Right renal cortex interstitium (tissue), 3 donors: Measurements from ENCODE around the gene IP6K3. TPM values are rescaled to one million over a fixed set of nuclear protein-coding genes. Genes with fewer than 3 reads are reported as not detected.

Experiments
- DNase-seq, 3 donors: peaks; one replicate each; pipeline ENCODE4 v3.0.0-alpha.2; 2013; ENCODE audit warnings: low read depth in 3 of 3, low spot score in 2 of 3
- polyA plus RNA-seq, 3 donors: library from polyadenylated mRNA; unstranded; fragments of 120-200 nt; gene quantifications; one replicate each; pipeline ENCODE4 v1.2.1, GENCODE V29; 2013; ENCODE audit not compliant: insufficient read length in 3 of 3

IP6K3 gene
- polyA plus RNA-seq, 3 donors, result 0.69 to 1.1 (median 0.83) TPM

DNA sequence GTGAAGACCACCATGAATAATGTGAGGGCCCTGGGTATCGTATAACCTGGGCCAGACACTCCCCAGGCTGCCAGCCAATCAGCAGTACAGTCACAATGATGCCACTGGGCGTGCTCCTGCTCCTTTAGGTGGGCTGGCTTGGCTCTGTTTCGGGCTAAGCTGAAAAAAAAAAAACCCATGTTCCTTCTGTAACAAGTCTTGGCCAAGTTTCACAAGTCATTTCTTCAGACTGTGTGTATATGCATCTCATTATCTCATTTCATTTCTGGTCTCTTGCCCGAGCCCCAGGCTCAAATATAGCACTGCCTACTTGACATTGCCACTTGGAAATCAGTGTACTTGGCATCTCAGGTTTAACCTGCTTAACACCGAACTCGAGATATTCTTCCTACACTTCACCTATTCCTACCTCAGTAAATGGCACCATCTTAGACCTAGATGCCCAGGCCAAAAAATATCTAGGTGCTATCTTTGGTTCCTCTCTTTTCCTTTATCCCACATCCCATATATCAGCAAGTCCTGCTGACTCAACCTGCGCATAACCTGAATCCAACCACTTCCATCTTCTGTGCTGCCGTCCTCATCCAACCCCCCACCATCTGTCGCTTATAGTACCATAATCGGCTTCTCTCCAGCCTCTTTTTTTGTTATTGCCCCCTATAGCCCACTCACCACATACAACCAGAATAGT is 37.0 kb downstream of the IP6K3 start:
- DNase-seq, result no peak

DNA sequence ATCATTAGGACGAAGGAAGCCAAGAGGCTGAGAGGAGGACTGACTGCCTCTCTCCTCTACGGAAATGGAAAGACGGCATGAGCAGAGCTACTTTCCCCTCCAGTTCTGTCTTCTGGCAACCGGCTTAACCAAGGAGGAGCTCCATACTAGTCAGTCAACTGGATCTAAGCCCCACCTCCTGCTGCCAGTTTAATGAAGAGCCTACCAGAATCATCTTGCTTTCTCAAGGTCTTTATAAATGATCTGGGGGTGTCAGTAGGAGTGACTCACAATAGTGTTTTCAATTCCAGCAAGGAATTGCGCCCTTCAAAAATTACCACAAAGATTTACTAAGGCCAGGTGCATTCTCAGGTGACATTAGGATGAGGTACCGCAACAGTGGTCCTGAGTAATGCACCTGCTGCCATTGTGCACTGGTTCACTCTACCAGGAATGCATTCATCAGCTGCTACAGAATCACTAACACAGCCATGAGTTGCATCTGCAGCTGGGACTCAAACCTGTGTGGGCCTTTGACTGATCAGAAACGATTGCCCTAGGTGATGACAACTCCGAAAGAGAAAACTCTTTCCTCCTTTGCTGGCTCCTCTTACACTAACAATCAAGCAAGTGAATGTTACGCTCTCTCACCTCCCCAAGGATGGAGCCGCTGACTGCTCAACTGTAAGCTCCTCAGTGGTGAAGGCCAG is 38.0 kb downstream of the IP6K3 start:
- no peak for DNase-seq

DNA sequence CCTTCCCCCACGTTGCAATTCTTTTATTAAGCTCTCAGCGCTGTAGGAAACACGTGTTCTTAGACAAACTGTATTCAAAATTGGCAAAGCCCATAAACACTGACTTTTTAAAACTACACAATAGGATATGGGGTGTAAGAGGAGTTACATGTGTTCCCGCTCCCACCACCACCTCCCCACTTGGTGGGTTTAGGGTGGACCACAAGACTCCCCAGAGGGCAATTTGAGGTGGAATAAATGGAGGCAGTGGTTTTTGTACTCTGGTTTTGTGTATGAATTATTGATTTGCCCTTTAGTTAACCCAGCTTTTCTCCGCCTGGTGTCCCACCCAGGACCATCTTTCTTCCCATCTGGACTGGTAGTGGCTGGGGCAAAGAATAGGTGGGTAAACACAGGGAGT is 38.9 kb downstream of the IP6K3 start:
- no peak for DNase-seq

DNA sequence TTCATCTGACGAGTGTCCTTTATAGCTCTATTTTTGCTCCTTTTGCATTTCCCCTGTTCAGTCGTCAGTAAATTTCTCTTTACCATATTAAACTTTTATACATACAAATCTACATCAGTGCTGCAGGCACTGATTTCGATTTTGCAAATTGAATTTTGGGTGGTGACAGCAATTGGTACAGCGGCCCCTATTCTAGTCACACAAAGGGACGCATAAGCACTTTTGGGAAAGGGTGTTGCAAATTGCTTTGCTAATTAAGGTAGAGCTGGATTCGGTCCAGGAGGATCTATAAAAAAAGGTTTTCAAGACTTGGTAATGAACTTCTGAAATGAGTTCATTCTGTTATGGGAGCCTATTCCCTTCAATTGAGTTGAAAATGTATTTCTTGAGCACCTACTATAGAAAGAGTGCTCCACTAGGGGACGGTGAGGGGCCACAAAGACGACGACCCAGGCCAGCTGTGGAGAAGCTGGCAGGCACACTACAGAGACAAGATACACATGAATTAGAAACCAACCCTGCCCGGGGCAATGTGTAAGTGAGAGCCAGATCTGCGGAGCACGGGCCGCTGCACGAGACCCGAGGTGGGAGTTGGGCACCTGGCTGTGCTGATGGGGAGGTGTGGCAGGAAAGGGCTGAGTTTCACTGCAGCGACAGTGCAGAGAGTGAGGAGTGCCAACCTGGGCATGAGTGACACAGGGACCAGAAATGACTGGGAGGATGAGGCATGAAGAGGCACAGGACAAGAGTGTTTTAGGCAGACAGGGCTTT is 40.6 kb downstream of the IP6K3 start:
- no peak for DNase-seq

DNA sequence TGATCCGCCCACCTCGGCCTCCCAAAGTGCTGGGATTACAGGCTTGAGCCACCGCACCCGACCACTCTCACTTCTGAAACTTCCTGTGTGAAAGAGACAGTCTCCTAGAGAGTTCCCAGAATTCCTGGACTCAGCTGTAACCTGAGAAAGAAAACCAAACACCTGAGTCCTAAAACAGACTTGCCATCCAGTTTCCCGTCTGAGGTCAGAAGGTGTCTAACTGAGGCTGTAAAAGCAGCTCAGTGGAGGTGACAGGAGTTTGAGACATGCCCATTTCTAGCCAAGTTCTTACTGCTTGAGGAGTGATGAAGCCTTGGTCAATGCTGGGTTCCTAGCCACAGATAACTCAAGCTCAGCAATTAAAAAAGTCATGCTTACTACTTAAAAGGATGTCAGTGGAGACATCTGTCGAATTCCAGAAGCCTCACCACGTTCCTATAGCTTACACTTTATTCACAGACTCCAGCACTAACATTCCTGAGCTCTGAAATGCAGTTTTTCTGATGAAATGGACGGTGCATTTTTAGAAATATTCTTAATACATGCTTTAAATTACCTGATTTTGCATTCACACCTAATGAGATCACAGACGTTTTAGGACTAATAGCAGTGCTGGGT is 41.3 kb downstream of the IP6K3 start:
- no peak for DNase-seq

DNA sequence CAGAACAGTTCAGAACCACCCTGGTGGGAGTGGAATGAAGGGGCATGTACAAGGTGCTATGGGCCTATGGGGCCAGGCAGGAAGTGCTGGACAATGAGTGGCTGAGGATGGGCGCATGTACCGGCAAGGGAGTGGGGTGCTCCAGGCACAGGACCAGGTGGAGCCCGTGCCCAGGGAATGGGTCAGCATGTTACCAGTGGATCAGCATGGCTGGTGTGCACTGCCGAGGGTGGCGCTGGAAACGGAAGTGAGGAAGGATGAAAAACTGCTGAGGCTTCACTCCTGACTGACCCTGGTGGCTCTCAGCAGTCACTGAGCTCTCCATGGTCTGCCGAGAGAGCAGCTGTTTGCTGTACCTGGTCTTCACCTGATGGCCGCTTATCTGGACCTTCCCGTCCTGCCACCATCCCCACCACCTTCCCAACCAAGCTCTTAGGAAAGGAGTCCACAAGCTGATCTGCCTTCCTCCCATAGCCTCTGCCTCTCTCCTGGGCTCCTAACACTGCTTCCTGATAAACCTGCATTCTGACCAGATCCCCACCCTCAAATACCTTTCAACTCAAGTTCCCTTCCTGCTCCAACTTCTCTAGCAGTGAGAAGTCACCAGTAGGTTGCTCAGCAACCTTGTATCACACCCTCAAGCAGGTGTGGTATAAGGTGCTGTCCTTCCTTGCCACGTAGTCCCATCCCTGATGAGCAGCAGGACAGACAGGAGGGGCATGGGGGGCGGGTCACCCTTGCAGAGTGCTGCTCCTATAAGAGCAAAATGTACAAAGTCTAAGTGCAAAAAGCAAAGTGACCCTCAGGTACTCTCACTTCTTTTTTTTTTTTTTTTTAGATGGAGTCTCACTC is 42.3 kb downstream of the IP6K3 start:
- no peak for DNase-seq

DNA sequence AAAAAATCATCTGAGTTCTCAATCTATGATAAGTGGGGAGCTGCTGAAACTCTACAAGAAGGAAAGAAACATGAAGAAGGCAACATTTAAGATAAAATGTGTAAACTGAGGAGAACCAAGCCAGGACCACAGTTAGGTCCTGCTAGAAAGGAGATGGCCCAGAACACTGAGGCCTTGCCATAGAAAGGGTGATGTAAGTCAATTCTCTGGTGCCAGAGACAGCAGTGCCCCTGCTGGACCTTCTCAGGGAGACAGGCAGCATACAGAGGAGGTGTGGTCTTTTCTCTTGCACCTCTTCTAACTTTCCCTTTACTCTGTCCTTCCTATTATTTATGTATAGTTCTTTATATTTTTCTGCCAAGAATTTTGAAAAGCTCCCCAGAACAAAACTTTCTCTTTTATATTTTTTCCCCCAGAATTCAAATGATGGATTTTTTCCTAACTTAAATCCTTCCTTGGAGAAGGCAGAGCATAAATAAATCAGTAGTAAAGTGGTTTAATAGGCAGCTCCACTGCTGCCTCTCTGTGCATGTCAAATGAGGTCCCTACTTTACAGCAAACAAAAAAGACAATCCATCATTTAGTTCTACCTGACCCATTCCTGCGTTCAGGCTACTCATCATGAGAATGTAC is 44.2 kb downstream of the IP6K3 start:
- no peak for DNase-seq

DNA sequence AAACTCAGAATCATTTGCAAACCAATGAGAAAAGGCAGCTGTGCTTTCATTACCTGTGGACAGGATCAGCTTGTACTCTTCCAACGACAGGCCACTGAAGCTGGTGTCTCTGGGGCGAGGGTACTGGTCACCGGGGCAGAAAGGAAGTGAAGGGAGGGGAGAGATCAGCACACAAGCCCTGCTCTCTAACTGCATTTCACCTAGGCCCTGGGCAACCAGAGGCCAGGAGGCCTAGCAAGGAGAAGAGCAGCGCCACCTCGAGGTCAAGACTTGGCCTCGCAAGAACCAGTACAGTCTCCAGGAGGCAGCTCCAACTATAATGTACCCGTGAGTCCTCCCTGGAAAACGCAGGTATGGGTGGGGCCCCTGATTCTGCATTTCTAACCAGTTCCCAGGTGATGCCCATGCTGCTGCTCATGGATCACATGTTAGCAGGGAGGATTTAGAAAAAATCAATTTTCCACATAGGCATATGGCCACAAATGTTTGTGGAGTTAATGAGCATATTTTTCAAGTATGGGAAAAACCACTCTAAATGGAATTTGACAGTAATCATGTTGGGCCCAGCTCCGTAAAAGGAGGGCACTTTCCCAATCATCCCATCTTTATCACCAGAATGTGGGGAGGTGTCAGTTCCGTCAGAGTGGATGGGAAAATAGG is 46.2 kb downstream of the IP6K3 start:
- no peak for DNase-seq

DNA sequence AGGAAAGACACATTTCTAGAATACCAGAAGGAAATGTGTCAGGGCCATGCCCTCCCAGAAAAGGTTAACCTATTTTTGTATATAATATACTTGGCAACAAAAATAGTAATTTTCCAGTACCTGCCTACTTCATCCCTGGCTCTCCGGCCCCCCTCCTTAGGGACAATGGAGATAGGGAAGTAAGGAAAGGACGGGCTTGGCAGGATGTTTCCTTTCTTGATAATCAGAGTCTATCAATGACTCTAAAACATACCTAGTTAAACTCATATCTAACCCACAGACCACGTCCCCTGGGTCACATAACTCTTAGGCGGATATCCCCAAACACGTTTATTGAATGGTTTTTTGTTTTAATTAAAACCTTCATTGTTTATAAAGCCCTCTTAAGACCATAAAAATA is 47.0 kb downstream of the IP6K3 start:
- no peak for DNase-seq

DNA sequence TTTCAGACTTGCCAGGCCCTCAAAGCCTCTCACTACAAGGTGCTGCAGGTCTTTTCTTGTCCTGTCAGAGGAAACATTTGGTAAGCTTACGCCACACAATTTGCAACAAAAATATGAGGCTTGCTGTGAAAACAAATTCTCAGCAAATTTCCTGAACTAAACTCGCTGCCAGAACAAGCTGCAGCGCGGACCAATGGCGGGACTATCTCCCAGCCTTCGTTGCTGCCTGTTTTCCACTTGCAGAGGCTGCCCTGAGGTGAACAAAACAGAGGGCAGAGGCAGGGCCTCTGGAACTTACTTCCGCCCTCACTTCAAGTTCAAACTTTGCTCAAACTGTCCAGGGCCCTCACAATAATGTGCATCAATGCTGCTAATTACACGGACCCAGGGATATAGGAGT is 47.6 kb downstream of the IP6K3 start:
- DNase-seq, result no peak

DNA sequence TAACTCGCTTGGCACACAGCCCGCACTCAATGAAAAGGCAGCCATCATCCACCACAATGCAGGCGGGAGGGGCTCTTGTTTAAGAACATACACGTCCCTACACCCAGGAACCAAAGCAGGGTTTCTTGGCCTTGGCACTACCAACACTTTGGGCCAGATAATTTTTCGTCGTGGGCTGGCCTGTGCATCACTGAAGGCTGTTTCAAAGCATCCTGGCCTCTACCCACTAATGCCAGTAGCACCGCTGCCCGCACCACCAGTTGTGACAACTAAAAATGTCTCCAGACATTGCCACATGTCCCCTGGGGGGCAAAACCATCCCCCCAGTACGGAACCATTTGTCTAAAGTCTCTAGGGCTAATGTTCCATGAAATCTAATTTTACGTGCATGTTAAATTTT is 48.2 kb downstream of the IP6K3 start:
- DNase-seq, result no peak

DNA sequence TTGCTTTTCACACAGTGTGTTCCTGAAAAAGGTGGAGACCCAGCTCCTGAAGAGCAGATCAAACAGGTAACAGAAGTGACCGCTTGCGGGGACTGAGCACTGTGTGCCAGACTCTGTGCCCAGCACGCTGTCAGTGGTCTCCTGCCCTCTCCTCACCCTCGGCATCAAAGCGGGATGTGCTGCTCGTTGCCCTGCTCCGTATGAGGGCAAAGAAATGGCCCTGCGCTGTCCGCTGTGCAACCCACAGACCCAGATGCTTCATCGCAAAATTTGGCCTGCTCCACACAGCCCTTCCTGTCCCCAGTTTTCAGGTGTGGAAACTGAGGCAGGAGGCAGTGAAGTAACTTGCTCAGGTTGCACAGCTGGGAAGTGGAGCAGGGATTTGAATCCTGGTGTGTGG is 48.9 kb downstream of the IP6K3 start:
- no peak for DNase-seq

DNA sequence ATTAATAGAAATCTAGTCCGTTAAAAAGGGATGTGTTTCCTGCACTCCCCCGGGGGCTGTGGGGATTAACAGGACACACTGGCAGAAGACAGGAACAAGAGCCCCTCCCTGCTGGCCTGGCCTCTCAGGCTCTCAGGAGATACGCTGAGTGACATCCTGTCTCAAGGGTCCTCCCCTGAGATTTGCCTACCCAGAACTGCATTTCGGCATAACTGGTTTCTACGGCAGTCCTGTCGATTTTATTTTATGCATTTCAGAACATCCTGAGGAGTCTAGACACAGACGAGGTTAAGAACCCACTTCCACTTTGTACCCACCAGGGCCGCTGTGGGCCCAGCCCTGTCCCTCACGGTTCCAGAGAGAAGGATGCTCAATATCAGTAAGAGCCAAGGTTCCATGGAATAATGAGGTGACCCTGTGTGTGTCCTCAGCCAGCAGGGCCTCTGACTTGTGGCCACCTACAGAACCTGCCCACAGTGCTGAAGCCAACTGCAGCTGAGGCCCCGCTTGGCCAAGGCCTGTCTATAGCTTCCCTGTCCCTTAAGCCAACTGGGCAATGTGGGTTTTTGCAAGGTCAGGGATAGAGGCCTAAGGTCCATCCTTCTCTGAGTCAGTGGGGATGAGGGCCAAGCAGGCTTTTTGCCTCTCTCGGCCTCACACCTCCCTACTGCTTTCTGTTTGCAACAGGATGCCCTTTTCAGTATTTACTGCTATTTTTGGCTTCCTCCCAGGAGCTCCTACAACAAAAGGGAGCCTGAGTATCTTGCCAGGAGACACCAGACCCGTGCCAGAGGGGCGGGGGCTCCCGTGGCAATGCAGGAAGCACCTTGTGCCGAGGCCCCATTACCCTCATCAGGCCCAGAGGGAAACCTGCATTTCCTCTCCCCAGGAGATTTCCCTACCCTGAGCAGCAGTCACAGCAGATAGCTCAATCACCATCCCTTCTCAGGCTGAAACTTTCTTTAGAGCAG is 49.9 kb downstream of the IP6K3 start:
- DNase-seq, result no peak

DNA sequence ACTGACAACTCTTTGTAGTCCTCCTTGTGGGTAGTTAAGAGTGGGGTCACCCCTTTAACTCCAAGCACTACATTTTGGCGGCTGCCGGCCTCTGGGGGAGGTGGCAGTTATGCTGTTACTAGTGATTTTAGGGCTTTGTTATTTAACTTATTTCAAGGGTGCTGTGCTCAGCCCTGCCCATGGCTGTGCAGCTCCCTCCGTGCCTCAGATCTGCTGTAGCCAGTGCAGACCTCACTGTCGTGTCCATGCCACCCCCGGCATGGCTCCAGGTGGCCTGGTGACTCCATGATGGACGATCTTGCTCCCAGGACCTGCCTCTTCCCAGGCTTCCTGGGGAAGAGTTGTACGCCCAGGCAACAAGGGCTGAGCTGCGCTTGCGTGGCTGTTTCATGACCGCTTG is 50.6 kb downstream of the IP6K3 start:
- no peak for DNase-seq

DNA sequence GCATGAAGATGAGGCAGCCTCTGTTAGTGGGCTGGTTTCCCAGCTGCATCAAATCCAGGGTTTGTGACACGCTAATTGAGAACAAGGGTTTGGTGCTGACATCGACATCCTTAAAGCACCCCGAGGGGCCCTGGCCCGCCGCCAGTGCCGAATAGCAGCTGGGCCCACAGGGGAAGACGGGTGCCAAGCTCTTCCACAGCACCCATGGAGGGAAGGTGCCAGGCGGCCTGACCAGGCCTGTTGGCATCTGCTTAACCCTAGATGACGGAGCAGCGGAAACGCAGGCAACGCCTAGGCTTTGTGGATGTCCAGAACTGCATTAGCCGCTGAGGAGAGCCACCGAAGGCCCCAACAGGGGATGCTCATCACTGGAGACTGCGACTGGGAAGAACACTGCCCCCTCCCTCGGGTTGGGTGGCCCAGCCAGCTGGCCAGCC is 51.2 kb downstream of the IP6K3 start:
- no peak for DNase-seq

DNA sequence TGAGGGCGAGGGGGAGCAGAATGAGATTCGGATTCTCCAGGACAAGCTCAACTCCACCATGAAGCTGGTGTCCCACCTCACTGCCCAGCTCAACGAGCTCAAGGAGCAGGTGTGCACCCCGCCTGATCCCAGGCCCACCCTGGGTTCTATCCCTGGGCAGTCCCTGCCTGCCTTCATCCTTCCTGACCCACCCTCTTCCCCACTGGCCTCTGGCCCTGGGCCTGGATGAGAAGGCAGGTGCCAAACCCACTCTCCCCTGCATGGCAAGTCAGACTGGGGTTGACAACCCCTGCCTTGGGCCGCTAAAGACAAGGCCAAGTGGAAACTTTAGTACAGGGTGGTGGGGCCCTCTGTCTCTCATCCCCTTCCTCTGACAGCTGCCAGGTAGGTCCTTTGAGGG is 51.7 kb downstream of the IP6K3 start:
- no peak for DNase-seq

DNA sequence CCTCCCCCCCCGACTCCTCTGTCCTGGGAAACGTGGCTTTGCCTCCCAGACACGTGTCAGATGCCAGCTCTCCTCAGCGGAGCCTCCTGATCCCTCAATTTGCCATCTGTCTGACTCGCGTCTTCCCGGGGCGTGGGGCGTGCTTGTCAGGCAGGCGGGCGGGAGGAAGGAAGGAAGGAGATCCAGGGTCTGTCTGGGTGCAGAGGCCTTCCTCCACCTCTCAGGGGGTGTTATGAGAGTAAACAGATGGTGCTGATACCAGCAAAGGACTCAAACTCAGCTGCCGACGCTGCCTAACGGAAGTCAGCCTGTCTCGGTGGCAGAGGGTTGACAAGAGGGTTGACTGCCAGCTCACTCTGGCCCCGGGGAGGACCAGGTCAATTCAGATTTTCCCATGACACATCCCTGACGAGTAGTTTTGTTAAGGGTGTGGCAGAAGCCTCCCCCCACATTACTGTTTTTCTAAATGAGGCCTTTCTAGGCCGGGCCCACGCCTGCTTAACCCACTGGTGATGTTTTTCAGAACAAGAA is 52.2 kb downstream of the IP6K3 start:
- DNase-seq, result no peak
